Tibial nerve (tissue), 4 donors: ENCODE measurements around the gene CTDSPL.

Experiments used
- CTCF ChIP-seq, 5 experiments: fragments of 200-600 bp in 3 of 5; fragments of 450-650 bp in 2 of 5; sonication (generic) in 3 of 5; IDR thresholded peaks; one replicate each; pipeline ENCODE4 v1.5.1; 2016 to 2019; ENCODE audit warnings: antibody characterized with exemption in 5 of 5, mild to moderate bottlenecking in 3 of 5, moderate library complexity in 2 of 5
- EP300 ChIP-seq, 2 donors: sonication (generic); formaldehyde crosslinking; IDR thresholded peaks; one replicate each; pipeline ENCODE4 v1.6.1; 2017; ENCODE audit warnings: antibody characterized with exemption in 2 of 2, mild to moderate bottlenecking in 1 of 2
- POLR2A ChIP-seq, 2 donors: fragments of 450-650 bp; IDR thresholded peaks; one replicate each; pipeline ENCODE4 v1.6.1; 2017; ENCODE audit warnings: antibody characterized with exemption in 2 of 2, mild to moderate bottlenecking in 2 of 2, moderate library complexity in 2 of 2

GRCh38 chr3:37859908-37860199 is 1.8 kb upstream of the CTDSPL start:
- TF ChIP-seq CTCF (IDR thresholded peaks at IDR 0.05) (no peak), POLR2A (IDR thresholded peaks at IDR 0.05) (no peak), EP300 (IDR thresholded peaks at IDR 0.05) (no peak)
